HG03520 (cell line): ENCODE data around the gene KBTBD13.
"Not testable (repeated sequence)": the region's sequence is repeated elsewhere in the genome, so short reads cannot be mapped to it uniquely, and the experiment has no call there.

Experiments
- ATAC-seq: cut with Tn5 transposase; IDR thresholded peaks from one replicate; pipeline ENCODE4 v1.9.1; 2021; ENCODE audit warnings: mild to moderate bottlenecking, moderate library complexity; ENCODE audit not compliant: unreplicated experiment

The KBTBD13 gene

GRCh38 chr15:65087873-65088642 is 11.5 kb downstream of the KBTBD13 start:
- ATAC-seq = no peak

- ATAC-seq = no peak
These were observed 12.1 kb downstream of the KBTBD13 start for GRCh38 chr15:65088643-65089021.

- no peak for ATAC-seq
These were observed 12.8 kb downstream of the KBTBD13 start for GRCh38 chr15:65089206-65089824.

GRCh38 chr15:65091946-65092770 is 15.6 kb downstream of the KBTBD13 start:
- no peak for ATAC-seq

- no peak for ATAC-seq
These were observed 16.6 kb downstream of the KBTBD13 start for GRCh38 chr15:65092911-65093792.

GRCh38 chr15:65093793-65094170 is 17.2 kb downstream of the KBTBD13 start:
- not testable (repeated sequence) for ATAC-seq

- no peak for ATAC-seq
These were observed 17.9 kb downstream of the KBTBD13 start for GRCh38 chr15:65094294-65094995.

GRCh38 chr15:65095011-65095746 is 18.6 kb downstream of the KBTBD13 start:
- no peak for ATAC-seq

GRCh38 chr15:65095747-65096104 is 19.2 kb downstream of the KBTBD13 start:
- no peak for ATAC-seq

- ATAC-seq = no peak
These were observed 20.2 kb downstream of the KBTBD13 start for GRCh38 chr15:65096481-65097385.

GRCh38 chr15:65097651-65098263 is 21.2 kb downstream of the KBTBD13 start:
- ATAC-seq = no peak

GRCh38 chr15:65099336-65099735 is 22.8 kb downstream of the KBTBD13 start:
- ATAC-seq = no peak

- ATAC-seq = not testable (repeated sequence)
These were observed 23.3 kb downstream of the KBTBD13 start for GRCh38 chr15:65099801-65100200.

GRCh38 chr15:65100442-65100841 is 23.9 kb downstream of the KBTBD13 start:
- ATAC-seq = no peak

- no peak for ATAC-seq
These were observed 24.9 kb downstream of the KBTBD13 start for GRCh38 chr15:65101411-65101890.

- ATAC-seq = no peak
These were observed 25.6 kb downstream of the KBTBD13 start for GRCh38 chr15:65101891-65102708.

GRCh38 chr15:65102912-65103311 is 26.4 kb downstream of the KBTBD13 start:
- ATAC-seq = no peak
